ENCODE results near the gene TSHZ2.

DNA sequence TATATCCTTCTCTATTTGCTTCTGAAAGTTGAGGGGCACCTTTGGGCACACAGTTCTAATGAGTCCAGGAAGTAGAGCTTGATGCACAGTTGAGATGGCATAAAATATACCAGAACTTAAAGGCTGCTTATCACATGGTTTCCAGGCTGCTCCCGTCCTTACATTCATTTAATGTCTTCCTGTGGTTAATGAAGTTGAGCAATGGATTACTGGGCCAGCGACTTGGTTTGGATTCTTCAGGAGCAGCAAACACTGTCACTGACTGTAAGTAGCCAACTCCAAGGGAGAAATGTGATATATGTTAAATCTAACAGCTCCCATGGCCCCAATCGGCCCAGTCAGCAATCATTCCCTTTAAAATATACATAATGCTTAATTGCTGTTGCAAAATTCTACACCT, 9.0 kb upstream of the TSHZ2 start:
- TF ChIP-seq, protein P1, sequence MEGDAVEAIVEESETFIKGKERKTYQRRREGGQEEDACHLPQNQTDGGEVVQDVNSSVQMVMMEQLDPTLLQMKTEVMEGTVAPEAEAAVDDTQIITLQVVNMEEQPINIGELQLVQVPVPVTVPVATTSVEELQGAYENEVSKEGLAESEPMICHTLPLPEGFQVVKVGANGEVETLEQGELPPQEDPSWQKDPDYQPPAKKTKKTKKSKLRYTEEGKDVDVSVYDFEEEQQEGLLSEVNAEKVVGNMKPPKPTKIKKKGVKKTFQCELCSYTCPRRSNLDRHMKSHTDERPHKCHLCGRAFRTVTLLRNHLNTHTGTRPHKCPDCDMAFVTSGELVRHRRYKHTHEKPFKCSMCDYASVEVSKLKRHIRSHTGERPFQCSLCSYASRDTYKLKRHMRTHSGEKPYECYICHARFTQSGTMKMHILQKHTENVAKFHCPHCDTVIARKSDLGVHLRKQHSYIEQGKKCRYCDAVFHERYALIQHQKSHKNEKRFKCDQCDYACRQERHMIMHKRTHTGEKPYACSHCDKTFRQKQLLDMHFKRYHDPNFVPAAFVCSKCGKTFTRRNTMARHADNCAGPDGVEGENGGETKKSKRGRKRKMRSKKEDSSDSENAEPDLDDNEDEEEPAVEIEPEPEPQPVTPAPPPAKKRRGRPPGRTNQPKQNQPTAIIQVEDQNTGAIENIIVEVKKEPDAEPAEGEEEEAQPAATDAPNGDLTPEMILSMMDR (IDR thresholded peaks at IDR 0.05) = no peak
- no peak for TF ChIP-seq POLR2A (IDR thresholded peaks at IDR 0.05)

All from heart left ventricle (tissue), 13 donors.